Measurements from ENCODE around the gene GTF3C2.
A peak's percentile ranks its signal among the peaks of the same experiment; 100 is the strongest.
"Not testable (repeated sequence)": the region's sequence is repeated elsewhere in the genome, so short reads cannot be mapped to it uniquely, and the experiment has no call there.

The GTF3C2 gene

DNA sequence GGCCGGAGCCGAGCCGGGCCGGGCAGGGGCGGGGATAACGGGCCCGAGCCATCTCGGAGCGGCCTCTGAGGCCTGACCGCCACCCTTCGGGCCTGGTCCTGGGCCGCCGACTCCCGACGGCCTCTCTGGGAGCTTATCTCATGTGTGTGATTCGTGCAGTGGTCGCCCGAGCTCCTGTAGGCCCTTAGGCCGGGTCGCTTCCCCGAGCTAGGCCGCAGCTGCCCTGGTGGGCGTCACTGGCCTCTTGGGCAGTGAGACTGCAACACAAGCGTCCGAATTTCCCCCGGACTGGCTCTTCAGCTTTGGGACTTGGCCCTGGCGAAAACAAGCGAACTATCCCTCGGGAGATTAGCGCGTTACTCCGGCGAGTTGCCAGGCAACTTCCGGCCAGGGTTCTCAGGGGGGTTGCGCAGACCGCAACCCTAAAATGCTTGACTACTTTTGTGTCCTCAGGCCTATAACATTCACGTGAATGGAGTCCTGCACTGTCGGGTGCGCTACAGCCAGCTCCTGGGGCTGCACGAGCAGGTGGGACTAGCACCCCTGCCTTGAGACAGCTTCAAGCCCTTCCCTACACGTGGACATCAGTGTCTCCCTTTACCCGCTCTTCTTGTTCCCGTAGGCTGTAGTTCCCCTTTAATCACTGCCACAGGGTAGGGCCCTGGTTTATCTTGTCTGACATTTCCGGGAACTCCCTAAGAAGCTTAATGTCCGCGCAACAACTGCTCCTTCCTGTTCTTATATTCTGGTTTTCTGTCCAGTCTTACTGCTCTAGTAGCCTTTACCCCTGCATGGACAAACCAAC is 14.5 kb upstream of the GTF3C2 start:
- no peak for FAIRE-seq

DNA sequence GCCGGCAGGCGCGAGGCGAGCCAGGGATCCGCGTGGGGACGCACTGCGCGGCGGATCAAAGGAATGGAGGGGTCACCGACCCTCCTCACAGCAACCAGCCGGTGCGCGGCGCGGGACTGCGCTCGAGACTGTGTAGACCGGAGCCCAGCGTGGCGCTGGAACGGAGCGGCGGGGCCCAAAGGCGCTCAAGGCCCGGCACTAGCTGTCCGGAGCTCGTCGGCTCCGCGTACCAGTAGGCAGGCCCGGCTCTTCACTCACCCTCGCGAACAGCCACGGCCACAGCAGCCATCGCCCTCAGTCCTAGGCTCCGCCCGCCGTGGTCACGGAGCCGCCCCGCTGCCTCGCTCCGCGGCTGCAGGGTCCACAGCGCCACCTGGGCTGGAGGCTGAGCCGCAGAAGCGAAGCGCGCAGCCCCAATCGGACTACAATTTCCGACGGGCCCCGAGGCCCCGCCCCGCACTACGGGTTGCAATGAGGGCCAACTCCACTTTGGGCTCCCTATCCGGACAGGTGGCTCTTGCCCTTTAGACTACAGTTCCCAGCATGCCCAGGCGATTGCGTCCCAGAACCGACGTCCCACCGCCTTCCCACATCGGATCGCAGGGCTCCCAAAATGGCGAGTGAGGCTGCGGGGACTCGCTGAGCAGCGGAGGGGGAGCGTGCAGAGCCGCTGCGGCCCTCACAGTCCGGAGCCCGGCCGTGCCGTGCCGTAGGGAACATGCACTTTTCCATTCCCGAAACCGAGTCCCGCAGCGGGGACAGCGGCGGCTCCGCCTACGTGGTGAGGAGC is 13.7 kb upstream of the GTF3C2 start, which contains the start of the genes EIF2B4 and SNX17:
EIF2B4 (minus strand) TSS at position 313 of the 790 bp plus-strand sequence; CDS start at position 289, 24 bp downstream.
SNX17 (plus strand) TSS at position 591 of the 790 bp plus-strand sequence; CDS start at position 719, 128 bp downstream.
- FAIRE-seq = peak; percentile 94

DNA sequence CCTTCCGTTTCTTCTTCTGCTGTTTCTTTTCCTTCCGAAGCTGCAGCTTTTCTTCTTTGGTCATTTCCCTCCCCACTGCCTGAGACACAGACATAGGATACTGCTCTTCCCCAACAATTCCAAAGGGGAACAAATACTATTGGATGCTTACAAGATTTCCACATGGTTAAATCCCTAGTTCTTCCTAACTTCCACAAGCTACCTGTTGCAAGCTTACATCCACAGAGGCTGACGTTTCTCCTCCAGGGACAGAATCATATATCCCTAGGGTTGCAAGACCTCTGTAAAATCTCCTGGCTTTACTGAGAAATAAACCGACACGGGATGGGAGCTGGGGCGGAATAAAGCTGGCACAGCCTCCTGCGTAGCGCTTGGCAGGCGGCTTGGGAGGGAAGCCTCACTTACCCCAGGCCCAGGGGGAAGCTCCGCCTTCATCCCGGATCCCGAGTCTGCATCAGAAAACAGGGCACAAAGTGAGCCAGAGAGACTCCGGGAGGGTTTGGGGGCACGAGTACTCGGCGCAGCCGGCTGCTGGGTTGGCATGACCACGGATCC is 13.0 kb upstream of the GTF3C2 start:
- no peak for FAIRE-seq

DNA sequence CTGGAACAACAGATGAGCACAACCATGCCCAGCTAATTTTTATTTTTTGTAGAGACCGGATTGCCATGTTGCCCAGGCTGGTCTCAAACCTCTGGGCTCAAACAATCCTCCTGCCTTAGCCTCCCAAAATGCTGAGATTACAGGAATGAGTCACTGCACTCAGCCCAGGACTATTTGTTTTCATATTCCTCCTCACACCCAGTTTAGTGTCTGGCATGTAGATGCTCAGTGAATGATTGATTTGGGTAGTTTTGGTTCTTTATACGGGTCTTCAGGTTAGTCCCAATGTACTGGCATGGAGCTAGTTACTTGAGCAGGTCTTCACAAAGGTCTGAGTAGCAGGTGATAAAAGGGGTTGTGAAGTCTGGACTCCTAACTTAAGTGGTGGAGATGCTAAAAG is 7.4 kb upstream of the GTF3C2 start:
- FAIRE-seq = no peak

DNA sequence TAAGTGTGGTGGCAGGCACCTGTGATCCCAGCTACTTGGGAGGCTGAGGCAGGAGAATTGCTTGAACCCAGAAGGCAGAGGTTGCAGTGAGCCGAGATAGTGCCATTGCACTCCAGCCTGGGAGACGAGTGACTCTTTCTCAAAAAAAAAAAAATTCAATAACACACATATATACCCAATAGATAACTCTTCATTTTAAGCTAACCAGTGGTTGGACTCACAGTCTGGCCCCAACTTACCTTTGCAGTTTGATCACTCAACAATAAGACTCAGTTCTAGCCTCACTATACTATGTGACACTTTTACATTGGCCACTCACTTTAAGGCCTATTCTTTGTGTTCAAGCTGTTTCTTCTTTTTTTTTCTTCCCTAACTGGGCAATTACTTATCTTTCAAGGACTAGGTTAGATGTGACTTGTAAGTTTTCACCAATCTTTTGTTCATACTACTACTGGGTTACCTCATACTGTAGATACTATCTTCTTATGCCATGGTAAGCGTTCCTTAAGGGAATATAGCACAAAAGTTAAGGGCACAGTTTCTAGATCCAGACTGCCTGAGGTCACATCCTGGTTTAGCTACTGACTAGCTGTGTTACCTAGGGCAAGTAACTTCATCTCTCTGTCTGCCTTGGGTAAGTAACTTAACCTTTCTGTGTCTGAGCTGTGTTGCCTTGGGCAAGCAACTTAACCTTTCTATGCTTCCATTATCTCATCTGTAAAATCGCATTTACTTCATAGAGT is 6.3 kb upstream of the GTF3C2 start:
- FAIRE-seq = no peak

DNA sequence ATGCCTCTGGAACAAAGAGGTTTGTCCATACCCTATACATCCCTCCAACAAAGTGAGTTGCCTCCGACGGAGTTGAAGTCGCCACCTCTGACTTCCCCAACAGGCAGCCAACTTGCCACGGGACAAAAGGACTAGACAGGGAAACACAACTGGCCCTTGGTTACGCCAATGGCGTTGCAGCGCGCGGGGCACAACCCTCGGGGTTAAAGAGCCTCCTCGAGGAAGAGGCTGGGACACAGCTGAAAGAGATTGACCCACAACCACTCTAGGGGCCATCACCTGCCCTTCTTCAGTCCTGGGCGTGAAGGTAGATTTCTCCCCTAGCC is 545 bp downstream of the GTF3C2 start:
- FAIRE-seq = no peak

DNA sequence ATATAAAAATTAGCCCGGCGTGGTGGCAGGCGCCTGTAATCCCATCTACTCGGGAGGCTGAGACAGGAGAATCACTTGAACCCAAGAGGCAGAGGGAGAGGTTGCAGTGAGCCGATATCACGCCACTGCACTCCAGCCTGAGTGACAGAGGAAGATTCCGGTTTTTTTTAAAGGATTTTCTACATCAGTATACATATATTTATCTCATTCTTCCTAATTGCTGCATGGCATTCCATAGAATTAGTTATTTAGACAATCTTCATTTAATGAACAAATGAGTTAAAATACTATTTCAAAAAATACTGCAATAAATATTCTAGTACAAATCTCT is 2.0 kb downstream of the GTF3C2 start:
- FAIRE-seq = no peak

DNA sequence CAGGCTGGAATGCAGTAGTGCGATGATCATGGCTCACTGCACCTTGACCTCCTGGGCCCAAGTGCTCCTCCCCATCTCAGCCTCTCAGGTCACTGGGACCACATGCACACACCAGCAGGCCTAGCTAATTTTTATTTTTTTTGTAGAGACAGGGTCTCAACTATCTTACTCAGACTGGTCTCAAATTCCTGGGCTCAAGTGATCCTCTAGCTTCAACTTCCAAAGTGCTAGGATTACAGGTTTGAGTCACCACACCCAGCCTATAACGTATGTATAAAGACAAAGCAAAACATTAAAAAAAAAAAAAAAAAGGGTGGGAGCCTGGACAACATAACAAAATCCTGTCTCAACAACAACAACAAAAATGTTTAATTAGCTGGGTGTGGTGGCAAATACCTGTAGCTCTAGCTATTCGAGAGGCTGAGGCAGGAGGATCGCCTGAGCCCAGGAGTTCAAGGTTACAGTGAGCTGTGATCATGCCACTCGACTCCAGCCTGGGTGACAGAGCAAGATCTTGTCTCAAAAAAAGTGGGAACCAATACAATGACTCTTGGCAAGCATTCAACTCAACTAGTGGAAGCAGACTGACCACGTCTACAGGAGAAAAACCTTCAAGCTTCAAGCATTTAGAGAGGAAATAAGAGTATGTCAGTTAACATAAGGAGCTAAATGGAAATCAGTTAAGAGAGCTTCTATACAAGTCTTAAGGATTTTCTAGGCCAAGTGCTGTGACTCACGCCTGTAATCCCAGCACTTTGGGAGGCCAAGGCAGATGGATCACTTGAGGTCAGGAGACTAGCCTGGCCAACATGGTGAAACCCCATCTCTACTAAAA is 2.6 kb downstream of the GTF3C2 start:
- FAIRE-seq = no peak

DNA sequence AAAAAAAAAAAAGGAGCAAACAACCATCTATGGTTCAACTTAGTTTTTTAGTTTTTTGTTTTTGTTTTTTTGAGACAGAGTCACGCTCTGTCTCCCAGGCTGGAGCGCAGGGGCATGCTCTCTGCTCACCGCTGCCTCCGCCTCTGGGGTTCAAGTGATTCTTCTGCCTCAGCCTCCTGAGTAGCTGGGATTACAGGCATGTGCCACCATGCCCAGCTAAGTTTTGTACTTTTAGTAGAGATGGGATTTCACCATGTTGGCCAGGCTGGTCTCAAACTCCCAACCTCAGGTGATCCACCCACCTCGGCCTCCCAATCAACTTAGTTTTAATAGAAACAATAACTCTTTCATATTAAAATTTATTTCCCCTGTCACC is 3.2 kb downstream of the GTF3C2 start:
- FAIRE-seq = not testable (repeated sequence)

DNA sequence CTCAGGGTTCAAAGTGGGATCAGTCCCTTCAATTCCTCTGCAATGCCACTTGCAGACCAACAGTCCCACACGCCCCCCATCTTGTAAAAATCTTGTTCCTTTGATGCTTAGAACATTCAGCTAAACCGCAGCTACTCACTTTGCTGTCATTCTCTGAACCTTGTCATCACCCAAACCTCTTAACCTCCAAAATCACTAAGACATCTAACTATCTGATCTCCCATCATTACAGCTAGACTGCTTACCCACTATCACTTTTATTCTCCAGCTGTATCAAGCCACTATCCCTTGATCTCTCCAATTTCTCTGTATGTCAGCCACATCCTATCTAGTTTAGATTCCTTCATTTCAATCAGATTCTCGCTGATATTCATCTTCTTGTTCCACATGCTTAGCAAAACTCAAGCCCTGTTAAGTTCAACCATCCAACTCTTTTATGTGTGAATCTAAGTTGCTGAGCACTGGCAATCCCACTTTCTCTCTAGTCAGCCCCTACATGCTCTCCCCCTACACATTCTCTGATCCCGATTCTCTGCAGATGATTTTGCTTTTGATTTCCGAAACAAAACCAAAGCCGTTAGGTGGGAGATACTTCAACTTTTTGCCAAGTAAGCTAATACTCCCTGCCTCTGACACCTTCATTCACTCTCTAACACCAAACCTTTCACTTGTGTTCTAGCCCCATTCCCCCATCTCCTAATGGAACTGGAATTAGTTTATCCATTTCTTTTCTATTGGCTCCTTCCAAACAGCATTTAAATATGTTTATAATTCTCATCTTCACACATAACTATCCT is 4.6 kb downstream of the GTF3C2 start:
- no peak for FAIRE-seq

DNA sequence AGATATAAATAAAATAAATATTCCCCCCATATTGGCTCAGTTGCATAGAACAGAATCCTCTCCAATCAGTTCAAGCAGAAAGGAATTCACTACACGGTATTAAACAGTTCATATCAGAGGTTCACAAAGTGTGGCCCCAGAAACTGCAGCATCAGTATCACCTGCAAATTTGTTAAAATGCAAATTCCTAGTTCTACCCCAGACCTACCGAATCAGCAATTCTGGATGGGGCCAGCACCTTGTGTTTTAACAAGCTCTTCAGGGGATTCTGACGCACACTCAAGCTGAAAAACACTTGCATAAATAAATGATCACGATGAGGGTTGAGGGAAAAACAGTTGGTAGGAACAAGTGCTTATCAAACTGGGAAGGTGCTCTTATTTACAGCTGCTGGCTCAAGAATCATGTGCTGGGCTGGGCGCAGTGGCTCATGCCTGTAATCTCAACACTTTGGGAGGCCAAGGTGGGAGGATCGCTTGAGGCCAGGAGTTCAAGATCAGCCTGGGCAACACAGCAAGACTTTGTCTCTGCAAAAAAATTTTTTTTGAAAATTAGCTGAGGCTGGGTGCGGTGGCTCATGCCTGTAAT is 6.4 kb downstream of the GTF3C2 start:
- no peak for FAIRE-seq

DNA sequence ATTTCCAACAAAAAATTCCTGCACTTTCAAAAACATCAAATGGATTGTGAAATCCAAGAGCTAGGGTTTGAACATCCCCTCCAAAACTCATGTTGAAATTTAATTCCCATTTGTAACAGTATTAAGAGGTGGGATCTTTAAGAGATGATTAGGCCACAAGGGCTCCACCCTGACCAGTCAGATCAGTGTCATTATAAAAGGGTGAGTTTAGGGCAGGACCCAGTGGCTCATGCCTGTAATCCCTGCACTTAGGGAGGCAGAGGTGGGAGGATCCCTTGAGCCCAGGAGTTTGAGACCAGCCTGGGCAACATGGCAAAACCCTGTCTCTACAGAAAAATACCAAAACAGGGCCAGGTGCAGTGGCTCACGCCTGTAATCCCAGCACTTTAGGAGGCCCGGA is 8.9 kb downstream of the GTF3C2 start:
- no peak for FAIRE-seq

DNA sequence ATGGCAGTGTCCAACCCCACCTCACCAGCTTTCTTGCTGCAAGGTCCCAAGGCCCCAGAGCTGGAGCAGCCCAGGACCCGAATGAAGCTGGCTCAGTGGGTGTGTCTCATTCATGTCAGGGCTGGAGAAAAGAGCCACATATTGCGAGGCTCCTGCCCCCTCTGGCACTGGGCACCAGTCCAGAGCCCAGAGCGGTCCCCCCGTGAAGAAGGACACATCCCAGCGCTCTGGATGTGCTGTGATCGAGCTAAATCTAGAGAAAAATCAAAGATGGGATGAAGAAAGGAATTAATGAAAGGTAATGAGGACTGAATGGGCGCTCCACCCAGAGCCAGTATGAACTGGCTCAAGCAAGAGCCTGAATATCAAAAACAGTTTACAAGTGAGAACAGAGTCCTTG is 20.4 kb downstream of the GTF3C2 start:
- FAIRE-seq = no peak

DNA sequence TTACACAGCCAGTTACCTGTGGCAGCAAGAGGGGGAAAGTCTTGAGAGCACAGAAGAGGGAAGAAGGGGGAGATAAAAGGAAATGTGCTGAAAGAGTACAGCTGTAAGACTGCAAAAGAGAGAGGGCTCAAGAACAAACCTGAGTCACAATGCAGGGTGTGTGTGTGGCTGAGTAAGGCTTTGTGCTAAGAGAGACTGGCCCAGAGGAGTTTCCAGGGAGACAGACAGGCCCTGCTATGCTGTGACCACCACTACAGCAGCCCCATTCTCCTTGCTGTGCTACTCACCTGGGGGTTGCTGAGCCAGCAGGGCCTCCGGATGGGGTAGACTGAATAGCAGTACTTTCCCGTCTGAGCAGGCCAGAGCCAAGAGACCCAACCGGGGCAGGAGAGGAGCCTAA is 21.3 kb downstream of the GTF3C2 start:
- no peak for FAIRE-seq

DNA sequence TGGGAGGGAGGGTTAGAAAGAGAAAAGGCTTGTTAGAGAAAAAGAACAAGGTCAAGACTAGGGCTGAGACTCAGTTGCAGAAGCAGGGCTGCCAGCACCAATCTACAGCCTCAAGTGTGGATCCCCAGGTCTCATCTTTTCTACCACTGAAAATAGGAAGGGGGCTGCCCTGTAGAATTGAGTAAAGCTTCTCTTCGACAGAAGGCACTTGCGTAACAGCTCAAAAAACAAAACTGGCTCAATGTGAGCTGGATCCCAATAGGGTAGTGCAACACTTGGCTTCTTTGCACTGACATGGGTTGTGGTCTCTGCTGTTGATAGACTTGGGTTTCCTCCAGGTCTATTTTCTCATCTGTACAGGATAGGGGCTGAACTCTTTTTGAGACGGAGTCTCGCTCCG is 31.8 kb downstream of the GTF3C2 start:
- no peak for FAIRE-seq

DNA sequence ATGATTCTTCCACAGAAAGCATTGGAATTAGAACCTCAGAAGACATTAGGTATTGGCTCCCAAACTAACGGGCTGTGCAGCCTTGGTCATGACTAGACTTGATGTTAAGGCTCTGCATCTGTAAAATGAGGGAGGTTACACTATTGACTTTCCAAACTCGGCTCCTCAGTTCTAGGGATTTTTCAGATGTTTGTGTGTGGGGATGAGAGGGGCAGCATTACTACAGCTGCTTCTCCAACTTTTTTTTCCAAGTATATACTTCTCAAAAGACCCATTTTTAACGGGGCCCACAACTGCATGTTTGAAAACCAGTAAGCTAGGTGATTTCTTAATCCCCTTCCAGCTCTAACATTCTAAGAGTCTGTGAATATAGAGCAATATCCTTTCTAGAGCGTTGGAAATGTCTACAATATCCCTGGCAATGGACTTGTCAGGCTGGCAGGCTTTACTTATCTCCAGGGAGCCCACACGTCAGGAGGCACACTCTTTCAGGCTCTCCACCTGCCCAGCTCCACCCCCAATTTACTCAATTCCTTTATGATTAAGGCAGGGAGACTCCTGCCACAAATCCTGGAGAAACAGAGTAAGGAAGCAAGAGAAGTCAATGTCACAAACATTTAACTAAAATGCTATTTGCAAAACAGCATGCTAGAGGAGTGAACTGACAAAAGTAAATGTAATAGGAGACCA is 32.8 kb downstream of the GTF3C2 start:
- no peak for FAIRE-seq

DNA sequence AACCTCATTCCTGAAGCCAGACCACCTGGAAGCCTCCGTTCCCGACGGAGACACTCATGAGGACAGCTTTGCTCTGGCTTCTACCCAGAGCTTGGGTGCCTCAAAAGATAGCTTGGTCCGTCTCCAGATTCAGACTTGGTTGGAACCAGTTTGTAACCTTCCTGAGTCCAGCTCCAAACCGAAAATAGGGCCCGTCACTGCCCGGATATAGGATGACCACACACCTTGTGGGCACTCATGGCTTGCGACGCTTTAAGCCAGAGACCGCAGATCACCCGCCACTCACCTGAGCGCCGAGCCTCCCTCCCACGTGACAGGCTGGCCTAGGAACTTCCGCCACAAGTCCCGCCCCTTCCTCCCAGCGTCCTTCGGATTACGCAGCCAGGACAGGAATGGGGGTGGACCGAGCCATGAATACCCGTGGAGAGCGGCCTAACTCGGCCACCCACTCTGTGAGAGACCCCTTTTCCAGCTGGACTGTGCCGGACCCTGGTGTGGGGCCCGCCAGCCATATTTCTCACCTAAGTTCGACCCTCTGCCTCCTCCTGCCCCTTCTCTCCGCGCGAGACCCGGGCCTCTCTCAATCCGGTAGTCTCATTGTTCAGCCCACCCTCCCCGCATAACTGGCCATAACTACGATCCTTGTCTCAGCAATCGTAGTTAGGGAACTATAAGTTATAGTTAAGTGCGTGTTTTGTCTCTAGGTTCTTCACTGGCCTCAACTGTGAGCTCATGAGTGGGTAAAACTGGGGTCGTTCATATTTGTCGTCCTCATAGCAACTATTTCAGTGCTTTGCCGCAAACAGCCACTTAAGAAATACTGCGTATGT is 33.6 kb downstream of the GTF3C2 start, which contains the start of gene MPV17:
MPV17 (minus strand) TSS at position 332 of the 830 bp plus-strand sequence. CDS start 580 bp downstream, outside the sequence.
- peak; percentile 57 for FAIRE-seq

DNA sequence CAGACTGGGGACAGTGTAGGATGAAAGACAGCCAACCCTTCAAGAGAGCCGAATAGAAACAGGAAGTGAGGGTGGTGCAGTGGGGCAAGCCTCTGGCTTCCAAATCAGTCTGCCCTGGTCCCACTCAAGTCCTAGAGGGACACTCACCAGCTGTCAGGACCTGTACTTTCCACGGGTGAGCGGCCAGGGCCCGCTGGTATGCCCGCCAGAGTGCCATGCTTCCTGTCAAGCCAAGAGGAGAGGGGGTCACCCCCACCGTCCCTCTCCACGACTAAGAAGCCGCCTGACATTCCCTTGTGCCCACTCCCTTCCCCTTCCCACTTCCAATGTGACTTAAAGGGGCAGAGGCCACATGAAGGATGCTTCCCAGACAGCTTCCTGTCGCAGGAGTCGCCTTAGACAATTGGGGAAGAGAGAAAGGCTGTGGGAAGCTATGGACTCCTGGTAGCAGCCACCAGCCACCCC is 34.2 kb downstream of the GTF3C2 start:
- FAIRE-seq = no peak

DNA sequence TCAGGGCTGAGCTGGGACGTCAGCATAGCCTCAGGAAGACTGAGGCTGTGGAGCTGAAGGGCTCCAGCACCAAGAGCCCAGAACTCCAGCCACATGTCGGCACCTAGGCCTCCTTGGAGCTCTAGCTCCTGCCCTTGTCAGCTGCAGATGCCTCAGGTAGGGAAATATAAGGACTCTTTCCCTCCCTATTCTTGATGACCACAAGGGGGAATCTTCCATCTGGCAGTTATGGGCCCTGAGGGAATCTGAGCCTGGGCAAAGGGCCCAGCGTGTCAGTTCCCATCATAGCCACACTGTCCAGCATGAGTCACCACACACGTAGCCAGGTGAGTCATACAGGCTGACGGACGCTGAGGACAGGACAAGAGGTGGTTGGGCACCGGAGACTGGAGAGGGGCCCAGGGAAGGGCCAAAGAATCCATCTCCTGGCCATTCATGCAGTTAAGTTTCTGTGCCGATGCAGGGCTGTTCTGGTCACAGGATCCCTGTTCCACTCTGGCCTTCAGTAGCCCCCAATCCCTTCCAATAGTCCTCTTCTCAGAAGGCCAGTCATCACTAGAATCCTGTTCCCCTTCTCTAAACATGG is 35.5 kb downstream of the GTF3C2 start:
- no peak for FAIRE-seq

All from G401.6 (cell line).